NK-92 (cell line): ENCODE data around the gene CFAP300.

Source experiments
- DNase-seq: peaks from one replicate; lab custom pipeline; 2025; ENCODE audit not compliant: unreplicated experiment; lab: John Stamatoyannopoulos, UW

The CFAP300 gene

DNA sequence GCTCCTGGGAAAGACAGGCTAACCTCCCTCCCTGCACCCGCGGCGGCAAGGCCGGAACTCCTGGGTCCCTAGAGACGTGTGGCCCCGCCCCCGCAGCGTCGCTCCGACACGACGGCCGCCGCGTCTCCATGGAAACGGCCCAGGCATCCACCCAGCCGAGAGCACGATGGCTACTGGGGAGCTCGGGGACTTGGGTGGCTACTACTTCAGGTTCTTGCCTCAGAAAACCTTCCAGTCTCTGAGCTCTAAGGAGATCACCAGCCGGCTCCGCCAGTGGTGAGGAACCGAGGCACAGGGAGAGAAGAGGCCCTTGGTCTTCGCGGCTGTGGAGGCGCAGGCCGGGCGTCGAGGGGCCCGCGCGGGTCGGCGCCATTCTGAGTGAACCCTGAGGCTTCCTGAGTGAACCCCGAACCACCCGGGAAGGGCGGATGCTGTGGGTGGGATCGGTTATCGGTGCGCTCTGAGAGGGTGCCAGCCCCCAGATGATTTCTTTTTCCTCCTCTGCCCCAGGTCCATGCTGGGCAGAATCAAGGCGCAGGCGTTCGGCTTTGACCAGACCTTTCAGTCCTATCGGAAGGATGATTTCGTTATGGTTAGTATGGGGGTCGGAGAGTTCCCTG, at the start of gene CFAP300:
Gene CFAP300, plus strand, starts transcription at position 133 of the 620 bp plus-strand sequence. Its CDS starts 34 bp downstream, at position 167.
- DNase-seq, result no peak

DNA sequence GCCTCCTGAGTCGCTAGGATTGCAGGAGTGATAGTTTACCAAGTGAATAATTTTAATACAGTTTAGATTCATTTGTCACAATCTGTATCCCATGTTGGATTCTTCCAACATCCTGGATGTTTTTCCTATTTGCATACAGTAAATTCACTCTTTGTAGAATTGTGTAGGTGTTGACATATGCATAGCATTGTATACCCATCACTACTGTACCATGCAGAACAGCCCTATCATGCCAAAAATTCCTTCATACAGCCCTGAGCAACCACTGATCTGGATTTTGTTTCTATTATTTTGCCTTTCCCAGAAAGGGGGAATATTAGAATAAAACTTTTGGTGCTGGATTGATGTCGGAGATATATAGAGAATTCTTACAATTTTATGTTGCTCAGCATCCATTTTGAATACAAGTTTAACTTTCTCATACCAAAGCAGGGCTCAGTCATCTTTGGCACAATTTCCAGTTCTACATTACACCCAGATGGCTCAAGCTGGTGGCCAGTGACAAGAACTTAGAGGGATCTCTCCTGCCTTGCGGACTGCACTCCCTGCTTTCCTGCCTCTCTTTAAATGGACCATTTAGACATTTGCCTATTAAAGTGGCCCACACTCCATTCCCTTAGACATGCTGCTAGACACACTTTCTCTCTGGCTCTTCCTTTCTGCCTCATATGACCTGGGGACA, 45.4 kb upstream of the CFAP300 start:
- no peak for DNase-seq

DNA sequence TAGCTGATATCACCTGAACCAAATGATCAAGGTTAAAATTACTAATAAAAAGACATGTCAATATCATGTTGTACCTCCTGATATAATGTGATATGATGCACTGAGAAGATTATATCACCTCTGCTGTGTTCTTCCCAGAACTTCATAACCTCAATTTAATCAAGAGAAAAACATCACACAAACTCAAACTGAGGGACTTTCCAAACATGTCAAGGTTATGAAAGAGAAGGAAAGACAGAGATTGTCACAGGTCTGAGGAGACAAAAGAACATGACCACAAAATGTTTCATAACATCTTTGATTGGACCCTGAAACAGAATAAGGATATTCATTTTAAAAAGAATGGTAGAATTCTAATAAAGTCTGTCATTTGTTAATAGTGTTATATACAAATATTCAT, 43.0 kb upstream of the CFAP300 start:
- no peak for DNase-seq

DNA sequence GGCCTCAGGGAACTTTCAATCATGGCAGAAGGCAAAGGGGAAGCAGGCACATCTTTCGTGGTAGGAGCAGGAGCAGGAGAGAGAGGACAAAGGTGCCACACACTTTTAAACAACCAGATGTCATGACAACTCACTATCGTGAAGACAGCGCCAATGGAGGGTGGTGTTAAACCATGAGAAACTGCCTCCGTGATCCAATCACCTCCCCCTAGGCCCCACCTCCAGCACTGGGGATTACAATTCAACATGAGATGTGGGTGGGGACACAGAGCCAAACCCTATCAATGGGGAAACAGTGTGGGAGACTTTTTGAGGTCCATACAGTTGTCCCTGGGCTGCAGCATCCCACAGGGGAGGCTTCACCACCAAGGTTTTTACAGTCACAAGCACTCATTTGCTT, 41.9 kb upstream of the CFAP300 start:
- no peak for DNase-seq

DNA sequence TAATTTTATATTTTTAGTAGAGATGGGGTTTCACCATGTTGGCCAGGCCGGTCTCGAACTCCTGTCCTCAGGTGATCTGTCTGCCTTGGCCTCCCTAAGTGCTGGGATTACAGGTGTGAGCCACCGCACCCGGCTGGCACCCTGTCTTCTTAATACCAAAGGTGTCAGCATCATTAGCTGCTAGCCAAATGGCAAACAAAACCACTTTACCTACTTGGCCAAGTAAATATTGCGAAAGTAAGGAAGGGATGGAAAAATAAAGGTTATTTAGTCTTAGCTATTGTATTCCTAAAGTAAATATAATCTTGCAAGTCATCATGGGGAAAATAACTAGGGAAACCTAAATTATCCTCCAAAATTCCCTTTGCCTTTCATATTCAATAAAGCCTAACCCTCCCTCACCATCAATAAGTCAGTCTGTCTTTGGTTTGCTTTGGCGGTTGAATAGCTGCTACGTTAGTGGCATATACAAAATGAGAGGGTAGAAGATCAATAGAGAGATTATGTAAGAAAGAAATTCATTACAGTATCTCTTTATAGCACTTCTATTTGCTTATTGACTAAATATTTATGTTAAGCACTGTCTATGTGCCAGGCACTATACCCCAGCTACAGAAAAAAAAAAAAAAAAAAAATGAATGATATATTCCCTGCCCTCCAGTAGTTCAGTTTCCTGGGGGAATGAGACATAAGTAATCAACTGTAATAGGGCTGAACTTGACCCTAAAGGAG, 40.2 kb upstream of the CFAP300 start:
- DNase-seq, result no peak

DNA sequence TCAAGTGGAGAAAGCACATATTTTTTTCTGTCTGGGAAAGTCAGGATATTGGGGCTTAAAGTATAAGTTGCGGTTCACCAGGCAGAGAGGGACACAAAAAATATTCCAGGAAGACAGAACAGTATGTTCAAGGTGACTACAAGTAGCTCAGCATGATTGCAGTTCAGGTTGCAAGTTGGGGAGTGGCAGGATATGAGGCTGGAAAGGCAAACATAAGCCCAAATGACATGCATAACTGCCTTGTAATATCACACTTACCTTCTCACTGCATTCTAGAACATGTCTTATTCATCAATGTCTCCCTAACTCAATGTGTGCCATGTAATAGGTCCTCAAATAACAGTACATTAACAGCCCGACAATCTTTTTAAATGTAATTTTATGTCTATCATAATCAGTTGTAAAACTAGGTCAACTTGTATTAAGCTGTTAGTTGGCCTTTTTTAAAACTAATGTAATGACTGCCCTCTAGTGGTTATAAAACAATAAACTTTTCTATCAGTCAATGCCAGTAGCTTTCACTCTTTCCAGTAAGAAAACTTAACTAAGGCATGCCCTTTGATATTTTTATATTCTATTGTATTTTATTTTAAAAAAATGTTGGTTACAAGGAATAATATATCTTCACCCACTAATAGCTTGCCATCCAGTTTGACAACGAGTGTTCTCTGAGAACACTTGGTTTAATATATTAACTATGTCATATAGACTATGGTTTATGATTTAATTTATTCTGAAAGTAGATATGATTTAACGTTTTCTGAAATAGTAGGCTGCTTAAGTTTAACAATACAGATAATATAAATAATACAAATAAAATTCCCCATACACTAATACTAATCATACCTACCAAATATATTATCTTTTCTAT, 39.4 kb upstream of the CFAP300 start:
- DNase-seq, result no peak

DNA sequence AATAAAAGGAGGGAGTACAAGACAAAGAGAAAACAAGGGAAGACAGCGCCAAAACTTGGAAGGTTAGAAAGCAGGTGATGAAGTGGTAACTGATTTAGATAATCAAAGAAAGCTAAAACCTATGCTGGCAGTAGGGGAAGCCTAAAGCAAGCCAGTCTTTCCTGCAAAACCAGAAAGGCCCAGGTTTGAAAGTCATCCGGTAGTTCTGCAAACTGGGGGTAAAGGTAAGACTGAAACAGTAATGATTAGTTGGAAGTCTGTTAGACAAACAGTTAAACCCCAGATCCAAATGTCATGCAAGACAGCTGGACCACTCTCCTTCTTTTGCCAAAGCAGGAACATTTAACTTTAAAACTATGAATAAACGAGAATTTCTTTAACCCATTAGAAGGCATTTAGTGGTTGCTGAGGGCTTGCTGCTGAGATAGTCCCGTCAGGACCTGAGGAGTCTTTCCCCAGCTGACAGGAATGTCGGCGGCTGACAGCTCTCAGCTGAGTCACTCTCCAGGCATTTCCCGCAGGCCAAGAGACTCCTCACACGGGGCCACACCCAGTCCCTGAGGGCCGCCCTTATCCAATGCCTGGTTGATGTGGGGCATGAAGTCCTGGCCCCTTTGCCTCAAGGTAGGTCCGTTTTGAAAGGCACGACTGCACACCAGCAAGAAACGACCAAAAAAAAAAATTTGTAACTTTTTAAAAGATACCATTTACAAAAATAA, 36.3 kb upstream of the CFAP300 start:
- DNase-seq, result no peak

DNA sequence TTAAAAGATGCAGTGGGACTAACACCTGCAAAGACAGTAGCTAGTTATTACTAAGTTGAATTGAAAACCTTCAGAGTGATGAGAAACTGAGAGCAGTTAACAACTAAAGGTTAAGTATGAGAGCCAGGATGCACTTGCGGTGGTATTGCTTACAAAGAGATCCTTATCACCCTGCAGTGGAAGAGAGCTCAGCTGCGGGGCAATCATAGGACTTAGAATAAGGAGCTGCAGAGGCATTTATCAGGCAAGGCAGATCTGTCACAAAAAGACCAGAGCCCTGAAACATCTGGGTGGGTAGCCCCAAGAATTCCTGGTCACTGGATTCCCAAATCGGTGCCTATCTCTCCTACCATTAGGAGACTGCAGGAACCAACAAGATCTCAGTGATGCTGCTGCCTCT, 34.3 kb upstream of the CFAP300 start:
- no peak for DNase-seq

DNA sequence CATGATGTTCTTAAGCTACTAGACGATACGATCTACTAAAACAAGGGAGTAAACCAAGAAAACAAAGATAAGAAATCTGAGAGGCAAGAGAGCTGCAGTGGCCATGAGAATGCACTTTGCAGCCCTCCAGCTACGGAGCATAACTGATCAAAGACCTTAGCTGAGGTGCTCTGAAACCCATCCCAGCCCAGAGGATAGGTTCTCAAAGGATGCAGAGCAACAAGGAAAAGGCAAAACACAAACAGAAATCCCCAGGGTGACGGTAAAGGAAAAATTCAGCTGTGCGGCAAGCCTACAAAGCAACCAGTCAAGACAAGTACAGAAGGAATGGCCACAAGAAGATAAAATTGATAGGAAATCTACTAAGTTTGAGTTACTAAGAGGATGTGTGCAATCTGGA, 32.5 kb upstream of the CFAP300 start:
- DNase-seq, result no peak

DNA sequence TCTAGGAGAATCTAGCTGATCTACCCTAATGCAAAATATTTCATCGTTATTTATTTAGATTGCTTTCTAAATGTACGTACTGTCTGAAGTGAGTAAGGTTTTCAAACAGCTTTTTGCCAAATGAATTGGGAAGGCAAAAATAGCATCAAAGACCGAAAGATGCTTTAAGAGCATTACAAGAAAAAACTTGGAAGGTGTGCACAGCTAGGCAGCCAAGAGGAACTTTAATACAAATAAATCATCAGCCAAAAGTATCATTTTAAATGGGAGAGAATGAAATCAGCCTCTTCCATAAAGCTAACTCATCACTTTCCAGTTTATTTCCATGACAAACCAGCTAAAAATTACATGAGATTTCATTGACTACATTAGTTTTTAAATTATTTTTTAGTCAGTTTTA, 30.2 kb upstream of the CFAP300 start:
- DNase-seq, result no peak

DNA sequence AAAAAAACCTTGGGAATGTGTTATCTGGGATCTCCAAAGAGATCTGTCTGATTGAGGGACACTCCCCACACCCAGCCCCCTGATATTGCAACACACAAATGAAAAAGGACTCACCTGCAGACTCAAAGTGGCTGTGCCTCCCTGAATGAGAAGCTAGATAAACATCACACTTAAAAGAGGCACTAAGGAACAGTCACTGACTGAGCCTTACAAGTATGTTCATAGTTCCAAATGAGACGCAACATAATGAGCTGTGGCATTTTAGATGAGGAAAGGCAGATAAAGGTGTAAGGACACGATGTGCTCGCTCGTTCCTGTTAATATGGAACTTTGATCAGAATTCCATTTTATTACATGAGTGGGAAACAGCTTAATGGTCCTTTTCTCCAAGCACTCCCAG, 21.0 kb upstream of the CFAP300 start:
- DNase-seq, result no peak

DNA sequence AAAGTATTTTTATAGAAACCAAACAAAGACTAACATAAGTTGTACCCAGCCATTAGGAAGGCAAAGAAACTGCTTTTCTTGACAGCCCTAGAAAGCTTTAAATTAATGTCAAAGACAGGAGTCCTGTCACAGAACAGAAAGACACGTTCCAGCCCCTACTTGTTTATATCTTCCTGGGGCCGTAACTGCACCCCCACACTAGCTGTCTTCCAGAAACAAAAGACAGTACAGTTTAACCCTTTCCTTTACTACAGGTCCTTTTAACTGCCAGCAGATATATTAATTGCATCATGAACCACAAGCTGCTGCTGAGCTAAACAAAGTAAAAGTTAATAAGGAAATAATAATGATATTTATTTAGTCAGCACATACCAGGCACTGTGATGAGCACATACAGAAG, 20.3 kb upstream of the CFAP300 start:
- DNase-seq, result no peak

DNA sequence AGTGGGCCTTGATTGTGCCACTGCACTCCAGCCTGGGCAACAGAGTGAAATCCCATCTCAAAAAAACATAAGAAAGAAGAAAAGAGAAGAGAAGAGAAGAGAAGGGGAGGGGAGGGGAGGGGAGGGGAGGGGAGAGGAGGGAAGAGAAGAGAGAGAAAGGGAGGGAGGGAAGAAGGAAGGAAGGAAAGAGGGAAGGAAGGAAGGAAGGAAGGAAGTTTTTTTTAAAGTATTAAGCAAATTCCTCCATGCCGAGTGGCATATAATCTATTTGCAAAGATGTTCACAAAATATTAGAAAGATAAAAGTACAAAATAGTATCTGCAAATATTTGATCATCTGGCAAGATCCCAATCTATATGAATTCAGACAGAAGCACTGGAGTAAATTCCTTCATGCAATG, 10.5 kb upstream of the CFAP300 start:
- no peak for DNase-seq

DNA sequence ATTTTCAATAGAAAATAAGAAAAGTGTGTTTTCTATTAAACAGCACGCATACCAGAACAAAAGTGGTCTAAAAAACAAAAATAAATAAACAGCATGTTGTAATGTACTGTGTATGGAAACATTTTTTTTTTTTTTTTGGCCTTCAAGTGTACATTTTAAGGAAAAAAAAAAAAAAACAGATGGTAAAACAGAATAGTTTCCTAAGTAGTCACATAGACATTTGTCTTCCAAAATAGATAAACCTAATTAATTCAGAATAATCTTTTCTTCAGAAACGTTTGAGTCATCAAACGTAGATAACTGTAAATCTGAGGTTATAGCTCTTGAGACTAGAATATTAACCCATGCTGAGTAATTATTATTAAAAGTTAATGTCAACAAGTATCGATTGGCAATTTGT, 396 bp upstream of the CFAP300 start:
- DNase-seq, result no peak

DNA sequence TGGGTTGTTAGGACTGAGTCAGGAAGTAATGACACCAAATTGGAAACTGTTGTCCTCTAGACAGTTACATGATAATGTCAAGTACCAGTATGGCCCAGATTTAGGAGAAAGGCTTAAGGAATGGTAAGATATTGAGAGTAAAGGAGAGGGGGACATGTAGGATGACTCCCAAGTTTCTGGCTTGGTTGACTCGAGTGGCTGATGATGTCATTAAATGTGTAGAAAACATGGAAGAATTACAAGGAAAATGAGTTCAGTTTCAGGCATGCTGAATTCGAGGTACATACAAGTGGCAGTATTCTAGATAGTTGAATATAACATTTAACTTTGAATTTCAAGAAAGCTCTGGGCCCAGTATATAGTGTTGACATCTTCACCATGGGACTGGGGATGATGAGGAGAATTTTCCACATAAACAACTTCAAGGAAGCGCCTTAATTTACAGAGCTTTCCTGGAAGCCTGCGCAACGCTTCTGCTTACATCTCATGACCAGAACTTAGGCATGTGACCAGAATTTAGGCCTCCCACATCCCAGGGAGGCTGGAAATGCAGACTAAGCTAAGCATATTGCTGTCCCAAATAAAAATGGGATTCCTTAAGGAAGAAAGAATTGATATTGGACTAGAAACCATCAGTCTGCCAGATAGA, 3.8 kb downstream of the CFAP300 start:
- no peak for DNase-seq

DNA sequence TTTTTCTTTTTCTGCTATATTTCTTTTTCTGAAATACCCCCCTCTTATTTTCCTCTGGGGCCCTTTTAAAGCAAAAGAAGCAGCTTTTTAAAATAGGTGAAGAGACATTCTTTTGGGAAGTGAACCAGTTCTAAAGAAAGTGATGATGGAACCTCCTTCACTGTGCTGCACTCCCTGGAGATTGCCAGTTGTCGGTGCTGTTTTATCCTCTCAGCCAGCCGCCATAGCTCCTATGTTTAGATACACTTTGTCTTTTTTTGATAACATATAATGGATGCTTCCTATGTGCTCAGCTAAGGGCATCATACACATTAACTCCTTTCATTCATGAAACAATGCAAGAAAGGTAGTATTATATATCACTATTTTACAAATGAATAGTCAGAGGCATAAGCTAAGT, 14.0 kb downstream of the CFAP300 start:
- DNase-seq, result no peak

DNA sequence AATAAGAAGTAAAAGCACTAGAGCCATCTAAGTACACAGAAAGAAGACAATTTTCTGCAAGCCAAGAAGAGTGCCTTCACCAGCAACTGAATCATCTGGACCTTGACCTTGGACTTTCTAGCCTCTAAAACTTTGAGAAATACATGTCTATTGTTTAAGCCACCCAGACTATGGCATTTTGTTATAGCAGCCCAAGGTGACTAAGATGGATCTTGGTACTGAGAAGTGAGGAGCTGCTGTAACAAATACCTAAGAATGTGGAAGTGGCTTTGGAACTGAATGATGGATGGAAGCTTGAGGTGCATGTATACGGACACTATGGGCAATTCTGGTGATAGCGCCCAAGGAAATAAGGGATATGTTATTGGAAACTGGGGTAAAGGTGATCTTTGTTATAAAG, 14.9 kb downstream of the CFAP300 start:
- no peak for DNase-seq

DNA sequence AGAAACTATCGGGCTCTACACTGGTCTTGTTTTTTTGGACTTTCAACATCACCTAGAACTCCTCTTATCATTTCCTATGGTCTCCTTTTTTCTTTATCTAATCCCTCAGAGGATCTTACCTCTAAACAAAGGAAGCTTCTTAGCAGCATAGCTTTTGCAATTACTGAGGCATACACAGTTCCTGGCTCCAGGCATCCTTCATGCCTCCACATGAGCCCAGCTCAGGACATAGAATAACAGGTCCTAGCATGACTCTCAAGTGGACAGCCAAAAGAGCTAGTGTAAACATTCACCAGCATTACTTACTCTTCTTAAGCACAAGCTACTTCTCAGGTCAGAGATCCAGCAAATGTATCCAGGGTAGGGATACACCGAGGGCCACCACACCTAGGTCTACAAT, 17.1 kb downstream of the CFAP300 start:
- DNase-seq, result no peak

DNA sequence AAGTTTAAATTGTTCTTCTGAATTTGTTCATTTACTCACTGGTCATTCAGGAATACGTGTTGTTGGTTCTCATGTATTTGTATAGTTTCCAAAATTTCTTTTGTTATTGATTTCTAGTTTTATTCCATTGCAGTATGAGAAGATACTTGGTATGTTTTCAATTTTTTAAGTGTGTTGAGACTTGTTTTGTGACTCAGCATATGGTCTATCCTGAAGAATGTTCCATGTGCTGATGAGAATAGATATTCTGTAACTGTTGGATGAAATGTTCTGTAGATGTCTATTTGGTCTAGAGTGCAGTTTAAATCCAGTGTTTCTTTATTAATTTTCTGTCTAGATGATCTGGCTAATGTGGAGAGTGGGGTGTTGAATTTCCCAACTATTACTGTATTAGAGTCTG, 23.5 kb downstream of the CFAP300 start:
- DNase-seq, result no peak
